Stimulated activated naive CD8-positive, alpha-beta T cell treated with anti-CD3 and anti-CD28 coated beads, Interleukin-15, Interleukin-2, amounts not matched to agents 100 U/mL and 50 U/mL, for 24 hours (primary cell): Measurements from ENCODE around the gene CRACR2B.

Experiments used
- ATAC-seq: fragments of 150-1000 bp; cut with Tn5 transposase; one replicate; pipeline ENCODE4 v1.10.0; 2021
- DNase-seq: peaks from one replicate; pipeline ENCODE4 v3.0.0; 2021

The CRACR2B gene

DNA sequence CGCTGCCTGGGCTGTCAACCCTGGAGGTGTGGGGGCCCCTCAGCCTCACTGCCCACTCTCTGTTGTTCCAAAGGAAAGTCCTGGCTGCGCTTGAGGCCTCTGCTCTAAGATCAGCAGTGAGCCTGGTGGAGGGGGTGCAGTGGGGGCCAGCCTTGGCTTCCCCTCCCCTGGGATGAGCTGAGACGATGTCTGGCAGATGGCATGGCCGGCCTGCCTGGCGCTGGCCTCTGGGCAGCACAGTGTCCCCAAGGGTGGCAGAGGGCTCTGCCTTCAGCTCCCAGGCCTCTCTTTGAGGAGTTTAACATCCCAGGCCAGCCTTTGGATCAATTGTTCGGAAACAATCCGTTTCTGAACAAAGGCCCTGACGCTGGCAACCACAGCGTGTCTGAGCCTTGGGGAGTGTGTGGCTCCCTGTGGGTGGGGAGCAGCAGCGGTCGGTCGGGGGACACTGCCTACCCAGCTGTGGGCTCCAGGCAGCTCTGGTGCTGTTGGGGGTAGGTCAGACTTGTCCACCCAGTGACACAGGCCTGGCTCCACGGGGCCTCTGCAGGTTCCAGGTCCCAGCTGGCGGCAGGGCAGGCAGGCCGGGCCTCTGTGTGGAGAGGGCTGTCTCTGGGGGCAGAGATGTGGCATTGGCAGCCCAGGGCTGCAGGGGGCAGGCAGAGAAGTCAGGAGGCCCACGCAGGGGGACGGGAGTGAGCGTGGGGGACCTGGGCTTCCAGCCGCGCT is 27.0 kb downstream of the CRACR2B start:
- ATAC-seq: no peak
- DNase-seq: no peak

DNA sequence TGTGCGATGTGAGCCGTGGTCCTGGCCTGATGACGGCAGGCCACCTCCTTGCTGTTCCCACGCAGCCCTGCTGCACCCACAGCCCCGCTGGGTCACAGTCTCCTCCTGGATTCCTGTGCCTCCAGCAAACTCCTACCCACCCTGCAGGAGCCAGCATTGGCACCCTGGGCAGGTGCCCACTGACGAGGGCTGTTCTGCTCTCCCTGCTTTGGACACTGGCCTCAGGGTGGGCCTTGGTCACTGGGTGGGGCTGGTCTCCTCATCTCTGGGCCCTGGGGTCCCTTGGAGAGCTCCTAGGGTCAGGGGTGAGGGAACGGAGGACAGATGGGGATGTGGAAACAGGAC is 27.6 kb downstream of the CRACR2B start:
- DNase-seq: no peak
- ATAC-seq: no peak

DNA sequence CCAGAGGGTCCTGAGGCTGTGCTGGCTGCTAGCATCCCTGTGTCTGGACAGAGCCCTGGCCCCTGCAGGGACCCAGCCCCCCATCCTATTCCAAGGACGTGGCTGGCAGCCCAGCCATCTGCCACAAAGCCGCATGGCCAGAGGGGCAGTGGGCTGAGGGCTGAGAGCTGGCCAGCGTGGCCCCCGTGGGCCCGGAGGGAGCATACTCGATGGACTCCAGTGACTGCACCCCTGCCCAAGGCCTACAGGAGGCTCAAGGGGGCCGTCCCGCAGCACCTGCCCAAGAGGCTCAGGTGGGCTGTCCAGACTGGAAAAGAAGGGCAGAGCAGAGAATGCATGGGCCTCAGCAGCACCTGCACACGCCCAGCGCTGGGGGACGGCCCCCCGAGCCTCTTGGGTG is 28.1 kb downstream of the CRACR2B start:
- DNase-seq (no peak), ATAC-seq (no peak)

DNA sequence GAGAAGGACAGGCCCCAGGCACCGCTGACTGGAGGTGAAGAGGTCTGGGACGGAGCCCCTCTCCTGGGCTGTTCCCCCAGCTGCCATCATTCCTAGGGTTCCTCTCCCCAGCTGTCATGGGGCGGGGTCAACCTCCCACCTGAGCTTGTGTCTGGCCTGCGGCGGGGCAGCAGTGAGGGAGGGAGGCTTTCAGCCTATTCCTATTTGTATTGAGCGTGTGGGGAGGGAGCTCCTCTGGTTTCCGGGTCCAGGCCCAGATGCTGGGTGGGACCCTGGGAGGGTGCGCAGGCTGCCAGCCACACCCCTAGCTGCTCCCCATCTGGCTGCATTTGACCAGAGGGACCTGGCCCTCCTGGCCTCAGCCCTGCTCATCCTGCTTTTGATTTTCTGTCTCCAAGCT is 28.7 kb downstream of the CRACR2B start:
- ATAC-seq (no peak), DNase-seq (no peak)

DNA sequence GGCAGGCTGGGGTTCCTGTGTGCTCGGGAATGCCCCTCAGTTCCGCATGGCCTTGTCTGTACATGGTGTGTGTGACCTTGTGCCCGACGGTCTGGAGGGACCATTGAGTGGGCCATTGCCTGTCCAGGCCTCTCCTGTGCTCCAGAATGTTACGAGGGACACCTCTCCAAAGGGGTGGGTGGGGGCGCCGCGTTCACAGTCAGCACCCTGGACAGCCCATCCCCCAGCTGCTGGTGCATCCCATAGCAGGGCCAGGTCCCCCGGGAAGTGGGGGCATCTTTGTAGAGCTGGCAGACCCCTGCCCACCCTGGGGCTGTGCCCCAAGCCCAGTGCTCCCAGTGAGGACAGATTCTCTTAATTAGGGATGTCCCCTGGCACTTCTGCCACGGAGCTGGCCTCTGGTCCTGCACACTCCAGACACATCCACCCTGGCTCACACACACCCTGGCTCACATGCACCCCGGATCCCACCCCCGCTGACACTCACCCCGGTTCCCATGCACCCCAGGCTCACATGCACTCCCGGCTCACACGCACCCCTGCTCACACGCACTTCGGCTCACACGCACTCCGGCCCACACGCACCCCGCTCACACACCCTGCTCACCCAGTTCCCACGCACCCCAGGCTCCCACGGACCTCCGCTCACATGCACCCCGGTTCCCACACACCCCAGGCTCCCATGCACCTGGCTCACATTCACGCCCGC is 30.5 kb downstream of the CRACR2B start:
- no peak for DNase-seq
- no peak for ATAC-seq

DNA sequence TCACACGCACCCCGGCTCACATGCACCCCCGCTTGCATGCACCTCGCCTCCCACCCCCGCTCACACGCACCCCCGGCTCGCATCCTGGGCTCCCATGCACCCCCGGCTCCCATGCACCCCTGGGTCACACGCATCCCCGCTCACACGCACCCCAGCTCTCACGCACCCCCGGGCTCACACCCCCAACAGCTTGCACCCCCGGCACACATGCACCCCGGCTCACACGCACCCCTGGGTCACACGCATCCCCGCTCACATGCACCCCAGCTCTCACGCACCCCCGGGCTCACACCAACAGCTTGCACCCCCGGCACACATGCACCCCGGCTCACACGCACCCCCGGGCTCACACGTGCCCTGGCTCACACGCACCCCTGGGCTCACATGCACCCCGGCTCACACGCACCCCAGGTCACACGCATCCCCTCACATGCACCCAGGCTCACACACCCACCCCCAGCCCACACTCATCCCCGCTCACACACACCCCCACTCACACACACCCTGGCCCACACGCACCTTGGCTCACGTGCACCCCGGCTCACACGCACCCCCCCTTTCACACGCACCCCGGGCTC is 31.1 kb downstream of the CRACR2B start:
- DNase-seq (no peak), ATAC-seq (no peak)

DNA sequence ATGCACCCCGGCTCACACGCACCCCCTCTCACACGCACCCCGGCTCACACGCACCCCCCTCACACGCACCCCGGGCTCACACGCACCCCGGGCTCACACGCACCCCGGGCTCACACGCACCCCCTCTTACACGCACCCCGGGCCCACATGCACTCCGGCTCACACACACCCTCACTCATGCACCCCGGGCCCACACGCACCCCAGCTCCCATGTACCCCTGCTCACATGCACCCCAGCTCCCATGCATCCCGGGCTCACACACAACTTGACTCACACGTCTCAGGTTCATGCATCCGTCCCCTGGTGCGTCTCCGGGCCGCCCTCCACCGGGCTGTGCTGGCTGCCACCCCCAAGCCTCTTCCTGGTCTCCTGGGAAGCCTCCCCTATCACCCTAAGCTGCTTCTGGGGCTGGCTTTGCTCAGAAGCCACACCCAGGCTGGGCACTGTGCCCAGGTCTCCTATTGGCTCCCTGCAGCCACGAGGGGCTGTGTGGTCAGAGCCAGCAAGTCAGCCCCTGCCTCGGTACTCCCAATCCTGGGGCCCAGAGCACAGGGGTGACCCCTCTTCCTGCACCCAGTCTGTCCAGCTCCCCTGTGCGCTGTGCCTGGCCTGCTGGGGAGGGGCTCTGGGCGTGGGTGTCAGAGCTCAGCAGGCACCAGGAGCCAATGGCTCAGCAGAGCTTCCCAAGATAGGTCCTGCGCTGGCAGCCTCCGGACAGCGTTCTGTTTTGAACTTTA is 31.8 kb downstream of the CRACR2B start:
- DNase-seq (no peak), ATAC-seq (no peak)

DNA sequence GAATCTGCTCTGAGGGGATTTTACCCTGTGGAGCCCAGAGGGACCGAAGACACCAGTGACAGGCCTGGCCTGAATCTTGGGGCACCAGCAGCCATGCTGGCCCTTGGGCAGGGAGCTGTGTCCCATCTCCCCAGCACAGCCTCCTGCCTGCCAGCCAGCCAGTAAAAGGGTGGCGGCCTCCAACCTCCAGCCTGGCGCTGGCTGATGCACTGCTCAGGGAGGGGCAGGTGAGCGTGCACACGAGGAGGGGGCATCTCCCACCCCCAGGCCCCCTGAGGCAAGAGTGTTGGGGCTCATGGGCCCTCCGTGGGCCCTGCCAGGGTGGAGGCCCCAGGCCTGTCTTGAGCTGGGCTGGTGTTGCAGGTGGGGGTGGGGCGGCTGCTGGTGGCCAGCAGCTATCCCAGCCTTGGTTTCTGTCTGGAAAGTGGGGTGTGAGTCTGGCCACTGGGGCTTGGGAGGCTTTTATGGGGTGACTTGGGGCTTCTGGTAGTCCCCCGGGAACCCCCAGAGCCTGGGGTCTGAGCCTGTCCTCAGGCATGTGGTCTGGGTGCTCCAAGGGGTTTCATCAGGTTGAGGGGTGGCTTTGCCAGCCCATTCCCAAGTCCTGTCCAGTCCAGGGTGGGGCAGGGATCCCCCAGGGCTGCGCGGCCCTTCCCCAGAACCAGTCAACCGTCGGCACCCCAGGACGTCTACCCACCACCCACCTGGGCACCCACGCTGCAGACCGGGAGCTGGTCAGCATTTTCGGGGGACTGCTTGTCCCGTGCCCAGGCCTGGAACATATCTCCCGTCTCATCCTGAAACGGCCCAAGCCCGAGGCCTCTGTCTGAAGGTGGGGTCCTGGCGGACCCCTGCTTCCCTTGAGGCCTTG is 32.8 kb downstream of the CRACR2B start:
- DNase-seq (no peak), ATAC-seq (no peak)

DNA sequence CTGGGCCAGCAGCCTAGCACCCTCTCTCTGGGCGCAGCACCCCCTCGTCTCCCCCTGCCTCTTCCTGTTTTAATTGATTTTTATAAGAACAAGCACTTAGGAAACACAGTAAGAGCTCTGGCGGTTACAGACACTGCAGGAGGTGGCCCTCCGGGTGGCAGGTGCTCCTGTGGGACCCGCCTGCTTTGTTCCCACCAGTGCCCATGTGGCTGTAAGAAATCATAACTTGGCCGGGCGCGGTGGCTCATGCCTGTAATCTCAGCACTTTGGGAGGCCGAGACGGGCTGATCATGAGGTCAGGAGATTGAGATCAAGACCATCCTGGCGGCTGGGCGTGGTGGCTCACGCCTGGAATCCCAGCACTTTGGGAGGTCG is 33.4 kb downstream of the CRACR2B start:
- DNase-seq (no peak), ATAC-seq (no peak)

DNA sequence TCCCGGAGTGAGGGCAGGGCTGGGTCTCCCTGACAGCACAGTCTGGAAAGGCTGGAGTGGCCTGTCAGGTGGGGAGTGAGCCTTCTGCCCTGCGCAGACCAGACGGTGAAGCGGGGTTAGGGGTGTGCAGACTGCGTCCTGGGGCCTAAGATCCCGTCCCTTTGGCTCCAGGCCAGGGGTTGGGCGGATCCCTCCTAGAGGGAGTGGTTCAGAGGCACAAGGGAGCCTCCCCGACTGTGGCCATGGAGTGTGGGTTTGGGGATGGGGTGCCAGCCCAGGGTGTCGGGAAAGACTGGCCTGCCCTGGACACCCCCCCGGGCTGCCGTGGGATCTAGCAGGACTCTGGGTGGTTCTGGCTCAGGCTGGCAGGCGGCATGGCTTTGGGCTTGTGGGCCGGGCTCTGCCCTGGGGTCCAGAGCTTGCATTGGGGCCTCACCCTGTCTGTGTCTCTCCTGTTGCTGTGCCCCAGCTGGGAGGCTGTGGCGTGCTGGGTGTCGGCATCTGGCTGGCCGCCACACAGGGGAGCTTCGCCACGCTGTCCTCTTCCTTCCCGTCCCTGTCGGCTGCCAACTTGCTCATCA is 34.5 kb downstream of the CRACR2B start:
- ATAC-seq (no peak), DNase-seq (no peak)

DNA sequence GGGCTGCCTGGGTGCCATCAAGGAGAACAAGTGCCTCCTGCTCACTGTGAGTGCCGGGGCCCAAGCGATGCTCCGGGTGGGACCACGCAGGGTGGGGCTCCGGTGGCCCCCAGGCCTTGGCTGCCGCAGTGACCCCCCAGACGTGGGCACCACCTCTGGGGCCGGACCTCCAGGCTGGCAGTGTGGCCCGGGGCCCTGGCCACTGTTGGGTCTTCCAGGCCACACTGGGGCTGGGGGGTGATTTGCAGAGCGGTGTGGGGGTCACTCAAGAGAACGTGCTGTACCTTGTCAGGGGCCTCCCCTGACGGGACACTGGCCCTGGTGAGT is 34.9 kb downstream of the CRACR2B start:
- ATAC-seq: no peak
- DNase-seq: no peak

DNA sequence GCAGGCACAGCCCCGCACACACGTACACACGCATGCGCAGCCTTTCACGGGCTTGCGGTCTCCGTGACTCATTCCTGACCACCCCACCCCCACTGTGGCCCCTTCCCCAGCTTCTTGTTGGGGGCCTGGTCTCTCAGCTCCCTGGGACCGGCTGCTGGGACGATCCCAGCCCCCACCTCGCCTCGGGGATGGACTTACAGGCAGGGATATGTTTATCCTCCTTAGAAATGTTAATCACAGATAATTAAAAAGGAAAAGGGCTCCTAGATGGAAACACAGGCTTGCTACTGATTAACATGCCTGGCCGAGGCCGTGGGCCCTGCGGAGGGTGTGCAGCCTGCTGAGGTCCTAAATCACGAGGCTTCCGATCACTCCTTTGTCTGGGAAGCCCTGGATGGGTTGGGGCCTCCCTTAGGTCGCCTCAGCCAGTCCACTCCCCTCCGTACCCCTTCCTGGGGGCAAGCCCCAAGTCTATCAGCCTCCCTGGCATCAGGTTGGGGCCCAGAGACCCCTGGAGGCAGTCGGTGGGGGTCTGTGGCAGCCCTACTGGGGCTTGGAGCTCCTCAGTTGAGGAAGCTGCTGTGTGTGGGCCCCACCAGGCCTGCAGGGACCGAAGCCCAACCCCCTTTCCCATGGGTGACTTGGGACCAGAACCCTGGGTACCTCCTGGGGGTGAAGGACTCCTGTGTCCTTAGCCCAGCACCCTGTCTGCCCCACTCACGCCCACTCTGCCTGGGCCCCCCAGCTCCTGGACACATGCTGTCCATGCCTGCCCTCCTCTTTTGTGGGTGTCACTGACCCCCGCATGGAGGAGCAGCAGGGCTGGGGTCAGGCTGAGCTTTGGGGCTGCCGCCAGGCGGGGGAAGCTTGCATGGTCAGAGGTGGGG is 35.5 kb downstream of the CRACR2B start:
- DNase-seq: no peak
- ATAC-seq: no peak

DNA sequence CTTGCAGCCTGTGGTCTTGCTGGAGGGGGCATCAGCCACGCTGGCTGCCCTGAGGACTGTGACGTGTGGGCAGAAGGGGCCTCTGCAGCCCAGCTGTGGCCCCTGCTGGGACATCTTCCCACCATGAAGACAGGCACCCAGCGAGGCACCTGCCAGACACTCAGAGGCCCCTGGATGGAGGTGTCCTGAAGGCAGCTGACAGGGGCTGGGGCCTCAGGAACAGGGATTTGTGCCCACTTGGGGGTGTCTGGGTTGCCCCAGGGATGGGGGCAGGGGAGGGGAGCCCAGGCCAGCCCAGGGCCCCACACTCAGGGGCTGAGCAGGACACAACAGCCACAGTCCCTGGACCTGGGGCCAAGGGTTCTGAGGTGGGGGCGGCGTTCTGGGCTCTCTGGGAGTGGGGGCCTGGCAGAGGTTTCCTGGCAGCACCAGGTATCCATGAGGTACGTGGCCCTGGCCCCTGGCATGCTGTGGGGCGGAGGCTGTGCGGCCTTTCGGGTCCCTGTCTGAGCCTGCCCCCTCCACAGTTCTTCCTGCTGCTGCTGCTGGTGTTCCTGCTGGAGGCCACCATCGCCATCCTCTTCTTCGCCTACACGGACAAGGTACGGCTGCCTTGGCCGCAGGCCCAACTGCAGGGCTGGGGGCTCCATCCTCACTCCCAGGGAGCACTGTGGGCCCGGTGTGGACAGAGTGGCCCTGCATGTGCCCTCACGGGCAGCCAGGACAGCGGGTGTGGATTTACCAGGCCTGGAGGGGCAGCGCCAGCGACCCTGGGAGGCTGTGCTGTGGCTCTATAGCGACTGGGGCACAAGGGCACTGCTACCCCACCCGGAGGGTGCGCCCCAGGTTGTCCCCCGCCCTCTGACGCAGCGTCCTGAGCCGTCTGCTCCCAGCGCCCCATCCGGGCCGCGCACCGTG is 36.5 kb downstream of the CRACR2B start:
- no peak for DNase-seq
- peak; percentile 2 for ATAC-seq

DNA sequence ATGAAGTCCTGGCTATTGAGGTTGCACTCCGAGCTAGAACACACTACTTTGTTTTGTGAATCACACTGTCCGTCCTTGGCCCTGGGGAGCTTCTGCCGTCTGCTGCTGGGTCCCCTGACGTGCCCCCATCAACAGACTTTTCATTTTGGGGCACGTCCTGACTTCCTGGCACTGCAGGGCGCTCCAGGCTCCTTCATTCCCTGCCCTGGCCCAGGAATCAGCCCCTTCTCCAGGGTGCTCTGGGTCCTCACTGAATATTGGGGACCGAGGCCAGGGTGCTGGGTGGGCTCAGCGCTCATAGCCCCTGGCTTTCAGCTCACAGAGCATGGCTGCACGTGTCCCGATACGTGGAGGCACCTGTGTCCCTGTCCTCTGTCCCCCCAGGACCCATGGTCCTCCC is 37.2 kb downstream of the CRACR2B start:
- ATAC-seq (no peak), DNase-seq (no peak)

DNA sequence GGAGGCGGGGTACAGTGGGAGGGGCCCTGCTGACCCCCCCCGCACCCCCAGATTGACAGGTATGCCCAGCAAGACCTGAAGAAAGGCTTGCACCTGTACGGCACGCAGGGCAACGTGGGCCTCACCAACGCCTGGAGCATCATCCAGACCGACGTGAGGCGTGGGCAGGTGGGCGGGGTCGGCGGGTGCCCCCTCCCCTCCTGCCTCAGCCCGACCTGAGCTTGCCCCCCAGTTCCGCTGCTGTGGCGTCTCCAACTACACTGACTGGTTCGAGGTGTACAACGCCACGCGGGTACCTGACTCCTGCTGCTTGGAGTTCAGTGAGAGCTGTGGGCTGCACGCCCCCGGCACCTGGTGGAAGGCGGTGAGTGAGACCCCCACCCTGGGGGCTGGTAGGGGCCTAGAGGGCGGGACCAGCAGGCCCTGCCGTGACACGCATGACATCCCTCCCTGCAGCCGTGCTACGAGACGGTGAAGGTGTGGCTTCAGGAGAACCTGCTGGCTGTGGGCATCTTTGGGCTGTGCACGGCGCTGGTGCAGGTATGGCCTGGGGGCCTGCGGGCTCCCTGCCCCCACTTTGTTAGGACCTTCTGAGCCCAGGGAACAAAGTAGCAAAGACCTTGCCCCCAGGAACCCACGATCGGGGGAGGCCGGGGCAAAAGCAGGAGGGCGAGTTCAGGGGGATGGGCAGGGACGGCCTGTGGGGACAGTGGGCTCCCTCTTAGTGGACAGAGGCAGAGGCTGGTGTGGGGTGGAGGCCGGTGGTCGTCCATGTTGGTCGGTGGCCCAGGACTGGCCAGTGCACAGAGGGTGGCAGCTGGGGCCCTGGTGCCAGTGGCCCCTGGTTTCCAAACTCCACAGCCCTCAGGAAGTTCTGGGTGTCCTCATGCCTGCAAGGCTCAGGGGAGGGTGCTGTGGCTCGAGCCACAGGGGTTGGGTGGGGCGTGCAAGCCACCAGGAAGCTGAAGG is 38.0 kb downstream of the CRACR2B start:
- no peak for DNase-seq

DNA sequence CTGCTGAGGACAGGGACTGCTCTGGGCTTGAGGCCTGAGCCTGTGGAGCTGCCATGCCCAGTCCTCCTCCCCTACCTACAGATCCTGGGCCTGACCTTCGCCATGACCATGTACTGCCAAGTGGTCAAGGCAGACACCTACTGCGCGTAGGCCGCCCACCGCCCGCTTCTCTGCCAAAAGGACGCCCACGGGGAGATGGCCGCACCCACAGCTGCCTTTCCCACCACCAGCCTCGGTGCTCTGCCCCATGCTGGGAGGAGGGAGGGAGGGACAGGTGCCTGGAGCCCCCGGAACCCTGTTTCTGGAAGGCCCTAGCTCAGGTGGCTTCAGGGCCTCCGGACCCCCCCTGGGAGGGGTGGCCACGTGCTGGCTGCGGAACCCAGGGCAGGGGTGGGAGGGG is 38.8 kb downstream of the CRACR2B start:
- ATAC-seq (no peak), DNase-seq (no peak)

More for the DNA sequence above, 38.0 kb downstream of the CRACR2B start:
- no peak for ATAC-seq

DNA sequence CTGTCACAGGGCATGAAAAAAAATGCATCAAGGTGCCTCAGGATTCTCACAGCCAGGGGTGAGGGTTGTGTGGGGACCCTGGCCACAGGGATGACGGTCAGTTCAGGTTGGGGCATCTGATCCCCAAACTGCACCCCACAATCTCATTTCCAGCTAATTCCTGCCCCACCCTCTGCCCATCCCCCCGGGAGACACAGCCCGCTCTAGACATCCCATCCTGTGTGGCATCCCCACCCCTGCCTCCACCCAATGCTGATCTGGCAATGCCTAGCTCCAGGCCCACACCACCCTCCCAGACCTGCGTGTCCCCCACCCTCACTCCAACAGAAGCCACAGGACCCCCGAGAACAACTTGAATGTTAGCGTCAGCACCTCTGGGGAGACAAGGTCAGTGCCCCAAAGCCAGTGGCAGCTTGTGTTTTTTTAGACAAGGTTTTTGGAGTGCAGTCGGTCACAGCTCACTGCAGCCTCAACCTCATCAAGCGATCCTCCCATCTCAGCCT is 40.2 kb downstream of the CRACR2B start:
- ATAC-seq (no peak), DNase-seq (no peak)

DNA sequence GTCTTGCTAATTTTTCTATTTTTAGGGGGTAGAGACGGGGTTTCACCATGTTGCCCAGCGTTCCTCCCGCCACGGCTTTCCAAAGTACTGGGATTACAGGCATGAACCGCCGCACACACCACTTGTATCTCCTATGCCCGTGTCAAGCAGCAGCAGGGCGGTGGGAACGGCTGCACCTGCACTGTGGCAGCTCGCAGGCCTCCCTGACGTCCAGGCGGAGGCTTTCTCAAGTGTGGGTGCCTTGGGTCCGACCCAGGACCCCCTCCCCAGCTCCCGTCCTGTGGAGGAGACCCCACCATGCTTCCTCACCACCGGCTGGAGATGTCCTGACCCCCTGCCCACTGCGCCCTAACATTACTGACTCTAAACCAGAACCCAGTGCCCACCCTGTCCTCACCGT is 40.7 kb downstream of the CRACR2B start:
- no peak for ATAC-seq

More for the DNA sequence above, 40.7 kb downstream of the CRACR2B start:
- DNase-seq: no peak
